Ishikawa (cell line): ENCODE measurements around the gene EHBP1L1.
A peak's percentile ranks its signal among the peaks of the same experiment; 100 is the strongest.

ENCODE experiments used
- CREB1 ChIP-seq: IDR thresholded peaks from 2 replicates; pipeline ENCODE4 v1.6.1; 2012; ENCODE audit warnings: low read depth
- NFIC ChIP-seq: IDR thresholded peaks from 2 replicates; pipeline ENCODE4 v1.6.1; 2012
- RAD21 ChIP-seq: IDR thresholded peaks from 2 replicates; pipeline ENCODE4 v1.6.1; 2012; ENCODE audit warnings: low read depth
- TAF1 ChIP-seq: IDR thresholded peaks from 2 replicates; pipeline ENCODE4 v1.6.1; 2012; ENCODE audit warnings: low read depth, mild to moderate bottlenecking
- TCF12 ChIP-seq: IDR thresholded peaks from 2 replicates; pipeline ENCODE4 v1.6.1; 2012; ENCODE audit warnings: low read depth
- YY1 ChIP-seq: IDR thresholded peaks from 2 replicates; pipeline ENCODE4 v1.6.1; 2012; ENCODE audit warnings: low read depth
- TF ChIP-seq, protein P1 (sequence below): IDR thresholded peaks from 2 replicates; pipeline ENCODE4 v1.6.1; 2012
- TF ChIP-seq, protein P2 (sequence below): IDR thresholded peaks from 2 replicates; pipeline ENCODE4 v1.6.1; 2012; ENCODE audit warnings: low read depth, mild to moderate bottlenecking

DNA sequence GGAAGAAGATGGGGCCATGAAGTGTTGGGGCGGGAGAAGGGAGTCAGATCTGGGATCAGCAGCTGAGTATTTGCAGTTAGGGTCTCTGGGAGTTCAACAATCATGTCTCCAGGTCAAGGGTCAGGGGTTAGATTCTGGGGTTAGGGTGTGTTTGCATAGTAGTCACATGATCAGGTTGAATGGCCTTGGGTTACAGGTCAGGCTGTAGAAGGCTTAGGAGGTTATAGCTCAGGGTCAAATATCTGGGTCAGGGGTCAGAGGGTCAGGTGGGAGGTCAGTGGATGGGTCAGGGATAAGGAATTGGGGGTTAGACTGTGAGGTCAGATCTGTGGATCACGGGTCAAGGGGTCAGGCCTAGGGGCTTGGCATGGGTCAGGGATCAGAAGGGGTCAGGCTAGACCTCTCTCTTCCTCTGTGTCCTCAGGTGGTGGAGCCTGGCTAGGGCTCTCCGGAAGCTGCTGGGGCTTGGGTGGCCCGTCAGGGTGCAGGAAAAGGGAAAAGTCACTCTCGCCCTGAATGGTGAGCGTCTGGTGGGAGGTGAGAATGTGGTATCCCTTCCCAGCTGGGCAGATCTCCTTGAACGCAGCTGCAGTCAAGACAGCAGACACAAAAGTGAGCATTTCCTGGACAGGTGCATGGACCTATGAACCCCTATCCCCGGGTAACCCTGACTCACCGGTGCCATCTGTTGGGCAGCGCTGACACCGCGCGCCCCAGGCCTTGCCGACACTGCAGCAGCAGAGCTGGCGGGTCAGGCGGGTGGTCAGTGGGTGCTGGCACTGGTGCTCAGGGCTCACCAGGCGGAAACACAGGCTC, 24.1 kb upstream of the EHBP1L1 start:
- no peak for TF ChIP-seq CREB1
- peak; percentile 58 for TF ChIP-seq RAD21
- TF ChIP-seq, protein P1, sequence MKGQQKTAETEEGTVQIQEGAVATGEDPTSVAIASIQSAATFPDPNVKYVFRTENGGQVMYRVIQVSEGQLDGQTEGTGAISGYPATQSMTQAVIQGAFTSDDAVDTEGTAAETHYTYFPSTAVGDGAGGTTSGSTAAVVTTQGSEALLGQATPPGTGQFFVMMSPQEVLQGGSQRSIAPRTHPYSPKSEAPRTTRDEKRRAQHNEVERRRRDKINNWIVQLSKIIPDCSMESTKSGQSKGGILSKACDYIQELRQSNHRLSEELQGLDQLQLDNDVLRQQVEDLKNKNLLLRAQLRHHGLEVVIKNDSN: no peak
- TF ChIP-seq TCF12: no peak
- TF ChIP-seq, protein P2, sequence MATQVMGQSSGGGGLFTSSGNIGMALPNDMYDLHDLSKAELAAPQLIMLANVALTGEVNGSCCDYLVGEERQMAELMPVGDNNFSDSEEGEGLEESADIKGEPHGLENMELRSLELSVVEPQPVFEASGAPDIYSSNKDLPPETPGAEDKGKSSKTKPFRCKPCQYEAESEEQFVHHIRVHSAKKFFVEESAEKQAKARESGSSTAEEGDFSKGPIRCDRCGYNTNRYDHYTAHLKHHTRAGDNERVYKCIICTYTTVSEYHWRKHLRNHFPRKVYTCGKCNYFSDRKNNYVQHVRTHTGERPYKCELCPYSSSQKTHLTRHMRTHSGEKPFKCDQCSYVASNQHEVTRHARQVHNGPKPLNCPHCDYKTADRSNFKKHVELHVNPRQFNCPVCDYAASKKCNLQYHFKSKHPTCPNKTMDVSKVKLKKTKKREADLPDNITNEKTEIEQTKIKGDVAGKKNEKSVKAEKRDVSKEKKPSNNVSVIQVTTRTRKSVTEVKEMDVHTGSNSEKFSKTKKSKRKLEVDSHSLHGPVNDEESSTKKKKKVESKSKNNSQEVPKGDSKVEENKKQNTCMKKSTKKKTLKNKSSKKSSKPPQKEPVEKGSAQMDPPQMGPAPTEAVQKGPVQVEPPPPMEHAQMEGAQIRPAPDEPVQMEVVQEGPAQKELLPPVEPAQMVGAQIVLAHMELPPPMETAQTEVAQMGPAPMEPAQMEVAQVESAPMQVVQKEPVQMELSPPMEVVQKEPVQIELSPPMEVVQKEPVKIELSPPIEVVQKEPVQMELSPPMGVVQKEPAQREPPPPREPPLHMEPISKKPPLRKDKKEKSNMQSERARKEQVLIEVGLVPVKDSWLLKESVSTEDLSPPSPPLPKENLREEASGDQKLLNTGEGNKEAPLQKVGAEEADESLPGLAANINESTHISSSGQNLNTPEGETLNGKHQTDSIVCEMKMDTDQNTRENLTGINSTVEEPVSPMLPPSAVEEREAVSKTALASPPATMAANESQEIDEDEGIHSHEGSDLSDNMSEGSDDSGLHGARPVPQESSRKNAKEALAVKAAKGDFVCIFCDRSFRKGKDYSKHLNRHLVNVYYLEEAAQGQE: no peak
- TF ChIP-seq TAF1: no peak
- no peak for TF ChIP-seq YY1
- no peak for TF ChIP-seq NFIC
